Effector memory CD4-positive, alpha-beta T cell (primary cell): ENCODE results near the gene TIAM2.

ENCODE experiments used
- DNase-seq, 3 donors: peaks; one replicate each; pipeline ENCODE4 v3.0.0-alpha.2; 2020
- H3K27ac ChIP-seq: 2 replicates; pipeline ENCODE4 v1.7.0; 2013; ENCODE audit warnings: mild to moderate bottlenecking, low read length, moderate library complexity; ENCODE audit not compliant: insufficient read depth, poor library complexity, severe bottlenecking
- H3K27me3 ChIP-seq: replicated peaks from 2 replicates; pipeline ENCODE4 v1.7.0; 2013; ENCODE audit warnings: mild to moderate bottlenecking, low read length; ENCODE audit not compliant: insufficient read depth, control insufficient read depth, poor library complexity, severe bottlenecking
- H3K36me3 ChIP-seq: 2 replicates; pipeline ENCODE4 v1.7.0; 2013; ENCODE audit warnings: mild to moderate bottlenecking, low read length, moderate library complexity; ENCODE audit not compliant: control insufficient read depth, insufficient read depth
- H3K4me1 ChIP-seq: 2 replicates; pipeline ENCODE4 v1.7.0; 2013; ENCODE audit warnings: low read length, mild to moderate bottlenecking; ENCODE audit not compliant: control insufficient read depth, insufficient read depth, poor library complexity, severe bottlenecking
- H3K4me3 ChIP-seq: 2 replicates; pipeline ENCODE4 v1.7.0; 2013; ENCODE audit warnings: low read length, low read depth, mild to moderate bottlenecking; ENCODE audit not compliant: insufficient read depth, poor library complexity, severe bottlenecking
- H3K9me3 ChIP-seq: 2 replicates; pipeline ENCODE4 v1.7.0; 2013; ENCODE audit warnings: mild to moderate bottlenecking, low read length, moderate library complexity; ENCODE audit not compliant: control insufficient read depth

The TIAM2 gene

GRCh38 chr6:155237613-155238012, 242.5 kb downstream of the TIAM2 start:
- Histone ChIP-seq H3K36me3 (no peaks in the 10 kb centered on the region), H3K27me3 (no peaks in the 10 kb centered on the region), H3K27ac (no peak overlapping the region), H3K4me1 (no peaks in the 10 kb centered on the region), H3K9me3 (no peaks in the 10 kb centered on the region), H3K4me3 (no peak overlapping the region)
- no peak for DNase-seq

GRCh38 chr6:155240905-155241600, 245.9 kb downstream of the TIAM2 start:
- H3K9me3 ChIP-seq: no peaks in the 10 kb centered on the region
- no peak overlapping the region for H3K27ac ChIP-seq
- no peak for DNase-seq
- no peaks in the 10 kb centered on the region for H3K4me1 ChIP-seq
- H3K27me3 ChIP-seq: no peaks in the 10 kb centered on the region
- no peak overlapping the region for H3K4me3 ChIP-seq
- no peaks in the 10 kb centered on the region for H3K36me3 ChIP-seq

GRCh38 chr6:155241966-155242365, 246.9 kb downstream of the TIAM2 start:
- no peaks in the 10 kb centered on the region for H3K4me1 ChIP-seq
- H3K9me3 ChIP-seq: no peaks in the 10 kb centered on the region
- no peaks in the 10 kb centered on the region for H3K36me3 ChIP-seq
- no peaks in the 10 kb centered on the region for H3K27me3 ChIP-seq
- H3K4me3 ChIP-seq: no peak overlapping the region
- no peak for DNase-seq
- H3K27ac ChIP-seq: no peak overlapping the region

GRCh38 chr6:155244434-155244833, 249.3 kb downstream of the TIAM2 start:
- H3K27ac ChIP-seq: no peak overlapping the region
- H3K9me3 ChIP-seq: no peaks in the 10 kb centered on the region
- H3K27me3 ChIP-seq: no peaks in the 10 kb centered on the region
- DNase-seq: no peak
- no peaks in the 10 kb centered on the region for H3K36me3 ChIP-seq
- no peak overlapping the region for H3K4me3 ChIP-seq
- H3K4me1 ChIP-seq: no peaks in the 10 kb centered on the region

GRCh38 chr6:155245193-155245592, 250.1 kb downstream of the TIAM2 start:
- Histone ChIP-seq H3K27me3 (no peaks in the 10 kb centered on the region), H3K4me1 (no peaks in the 10 kb centered on the region), H3K27ac (no peak overlapping the region), H3K4me3 (no peak overlapping the region), H3K9me3 (no peaks in the 10 kb centered on the region), H3K36me3 (no peaks in the 10 kb centered on the region)
- no peak for DNase-seq

- Histone ChIP-seq H3K4me1 (no peaks in the 10 kb centered on the region), H3K9me3 (no peaks in the 10 kb centered on the region)
- DNase-seq: no peak
Observed at GRCh38 chr6:155245831-155246230, 250.7 kb downstream of the TIAM2 start.

GRCh38 chr6:155246825-155247224, 251.7 kb downstream of the TIAM2 start:
- Histone ChIP-seq H3K36me3 (peaks cover under 1% of the 10 kb centered on the region), H3K27ac (no peak overlapping the region), H3K4me1 (no peaks in the 10 kb centered on the region), H3K27me3 (no peaks in the 10 kb centered on the region), H3K9me3 (no peaks in the 10 kb centered on the region), H3K4me3 (no peak overlapping the region)
- no peak for DNase-seq

More at GRCh38 chr6:155245831-155246230, 250.7 kb downstream of the TIAM2 start:
- Histone ChIP-seq H3K27me3 (no peaks in the 10 kb centered on the region), H3K36me3 (no peaks in the 10 kb centered on the region), H3K4me3 (no peak overlapping the region), H3K27ac (no peak overlapping the region)

- Histone ChIP-seq H3K9me3 (no peaks in the 10 kb centered on the region), H3K27ac (no peak overlapping the region), H3K27me3 (no peaks in the 10 kb centered on the region), H3K36me3 (peaks cover 4% of the 10 kb centered on the region), H3K4me3 (no peak overlapping the region), H3K4me1 (no peaks in the 10 kb centered on the region)
- no peak for DNase-seq
Observed at GRCh38 chr6:155247618-155248007, 252.5 kb downstream of the TIAM2 start.

GRCh38 chr6:155248008-155249001, 253.2 kb downstream of the TIAM2 start:
- no peaks in the 10 kb centered on the region for H3K9me3 ChIP-seq
- no peaks in the 10 kb centered on the region for H3K4me1 ChIP-seq
- no peak for DNase-seq
- no peak overlapping the region for H3K27ac ChIP-seq
- H3K27me3 ChIP-seq: no peaks in the 10 kb centered on the region
- no peak overlapping the region for H3K4me3 ChIP-seq
- peaks cover 10% of the 10 kb centered on the region for H3K36me3 ChIP-seq
